Inferior parietal cortex (tissue), 1 donor: ENCODE data around the gene TAOK2.

Experiments used
- DNase-seq: peaks from one replicate; pipeline ENCODE4 v3.0.0-alpha.2; 2016; ENCODE audit errors: extremely low spot score

Gene TAOK2

DNA sequence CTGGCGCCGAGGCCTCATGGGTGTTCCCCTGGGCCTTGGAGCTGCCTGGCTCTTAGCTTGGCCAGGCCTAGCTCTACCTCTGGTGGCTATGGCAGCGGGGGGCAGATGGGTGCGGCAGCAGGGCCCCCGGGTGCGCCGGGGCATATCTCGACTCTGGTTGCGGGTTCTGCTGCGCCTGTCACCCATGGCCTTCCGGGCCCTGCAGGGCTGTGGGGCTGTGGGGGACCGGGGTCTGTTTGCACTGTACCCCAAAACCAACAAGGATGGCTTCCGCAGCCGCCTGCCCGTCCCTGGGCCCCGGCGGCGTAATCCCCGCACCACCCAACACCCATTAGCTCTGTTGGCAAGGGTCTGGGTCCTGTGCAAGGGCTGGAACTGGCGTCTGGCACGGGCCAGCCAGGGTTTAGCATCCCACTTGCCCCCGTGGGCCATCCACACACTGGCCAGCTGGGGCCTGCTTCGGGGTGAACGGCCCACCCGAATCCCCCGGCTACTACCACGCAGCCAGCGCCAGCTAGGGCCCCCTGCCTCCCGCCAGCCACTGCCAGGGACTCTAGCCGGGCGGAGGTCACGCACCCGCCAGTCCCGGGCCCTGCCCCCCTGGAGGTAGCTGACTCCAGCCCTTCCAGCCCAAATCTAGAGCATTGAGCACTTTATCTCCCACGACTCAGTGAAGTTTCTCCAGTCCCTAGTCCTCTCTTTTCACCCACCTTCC is 13.9 kb downstream of the TAOK2 start:
- DNase-seq: no peak

GRCh38 chr16:29988346-29989075 is 14.8 kb downstream of the TAOK2 start:
- no peak for DNase-seq

- DNase-seq: no peak
Observed at GRCh38 chr16:29989111-29989858, 15.6 kb downstream of the TAOK2 start.

- no peak for DNase-seq
Observed at GRCh38 chr16:29990034-29990433, 16.4 kb downstream of the TAOK2 start.

DNA sequence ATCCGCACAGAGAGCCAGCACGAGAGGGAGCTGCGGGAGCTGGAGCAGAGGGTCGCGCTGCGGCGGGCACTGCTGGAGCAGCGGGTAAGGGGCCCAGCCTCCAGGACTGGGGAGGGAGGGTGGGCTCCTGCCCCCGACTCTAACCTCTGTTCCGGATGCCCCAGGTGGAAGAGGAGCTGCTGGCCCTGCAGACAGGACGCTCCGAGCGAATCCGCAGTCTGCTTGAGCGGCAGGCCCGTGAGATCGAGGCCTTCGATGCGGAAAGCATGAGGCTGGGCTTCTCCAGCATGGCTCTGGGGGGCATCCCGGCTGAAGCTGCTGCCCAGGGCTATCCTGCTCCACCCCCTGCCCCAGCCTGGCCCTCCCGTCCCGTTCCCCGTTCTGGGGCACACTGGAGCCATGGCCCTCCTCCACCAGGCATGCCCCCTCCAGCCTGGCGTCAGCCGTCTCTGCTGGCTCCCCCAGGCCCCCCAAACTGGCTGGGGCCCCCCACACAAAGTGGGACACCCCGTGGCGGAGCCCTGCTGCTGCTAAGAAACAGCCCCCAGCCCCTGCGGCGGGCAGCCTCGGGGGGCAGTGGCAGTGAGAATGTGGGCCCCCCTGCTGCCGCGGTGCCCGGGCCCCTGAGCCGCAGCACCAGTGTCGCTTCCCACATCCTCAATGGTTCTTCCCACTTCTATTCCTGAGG is 17.4 kb downstream of the TAOK2 start:
- no peak for DNase-seq

GRCh38 chr16:29991571-29991904 is 17.9 kb downstream of the TAOK2 start:
- no peak for DNase-seq

- no peak for DNase-seq
Observed at GRCh38 chr16:29992344-29992967, 18.8 kb downstream of the TAOK2 start.

- DNase-seq: no peak
Observed at GRCh38 chr16:29993191-29993902, 19.7 kb downstream of the TAOK2 start.

GRCh38 chr16:29993903-29994599 is 20.4 kb downstream of the TAOK2 start:
- DNase-seq: no peak

DNA sequence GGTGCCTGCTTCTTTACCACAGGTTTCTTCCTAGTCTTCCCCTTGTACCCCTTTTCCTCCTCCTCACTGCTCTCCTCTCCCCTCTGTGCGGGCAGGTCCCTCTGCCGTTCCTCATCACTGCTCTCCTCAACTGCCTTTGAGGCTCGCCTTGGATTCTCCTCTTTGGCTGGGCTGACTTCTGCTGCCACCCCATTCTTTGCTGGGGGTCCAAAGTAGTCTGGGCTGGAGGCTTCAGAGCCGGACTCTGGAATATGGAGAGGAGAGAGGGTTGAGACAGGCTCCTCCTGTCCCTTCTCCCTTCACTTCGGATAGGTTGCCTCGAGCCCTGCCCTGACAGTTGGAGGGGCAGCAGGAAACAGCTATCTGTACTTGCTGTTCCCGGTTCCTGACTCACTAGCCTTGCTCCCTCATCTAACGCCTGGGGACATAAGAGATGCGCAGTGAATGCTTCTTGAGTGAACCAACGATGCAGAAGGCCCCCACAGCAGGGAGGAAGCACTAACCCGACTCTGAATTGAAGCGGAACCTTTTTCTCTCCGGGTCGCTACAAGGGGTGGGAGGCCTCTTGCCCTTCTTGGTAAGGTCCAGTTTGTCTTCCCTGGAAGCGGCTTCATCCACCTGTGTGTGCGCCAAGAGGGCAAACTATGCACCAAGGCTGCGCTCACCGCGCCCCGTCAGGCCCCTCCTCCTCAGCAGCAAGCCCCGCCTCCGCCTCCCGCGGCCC is 21.1 kb downstream of the TAOK2 start:
- no peak for DNase-seq

GRCh38 chr16:29995324-29995910 is 21.7 kb downstream of the TAOK2 start, which contains the start of gene HIRIP3:
Gene HIRIP3, minus strand, starts transcription at chr16:29995617. Its CDS starts 12 bp downstream, at chr16:29995605.
- peak; percentile 94 for DNase-seq

- peak; percentile 98 for DNase-seq
Observed at GRCh38 chr16:29995911-29996765, 22.5 kb downstream of the TAOK2 start, which contains the start of gene INO80E. Gene INO80E, plus strand, starts transcription at chr16:29996241. Its CDS starts 70 bp downstream, at chr16:29996311.

GRCh38 chr16:29996766-29997250 is 23.1 kb downstream of the TAOK2 start:
- no peak for DNase-seq

GRCh38 chr16:29999605-30000004 is 25.9 kb downstream of the TAOK2 start:
- DNase-seq: no peak

DNA sequence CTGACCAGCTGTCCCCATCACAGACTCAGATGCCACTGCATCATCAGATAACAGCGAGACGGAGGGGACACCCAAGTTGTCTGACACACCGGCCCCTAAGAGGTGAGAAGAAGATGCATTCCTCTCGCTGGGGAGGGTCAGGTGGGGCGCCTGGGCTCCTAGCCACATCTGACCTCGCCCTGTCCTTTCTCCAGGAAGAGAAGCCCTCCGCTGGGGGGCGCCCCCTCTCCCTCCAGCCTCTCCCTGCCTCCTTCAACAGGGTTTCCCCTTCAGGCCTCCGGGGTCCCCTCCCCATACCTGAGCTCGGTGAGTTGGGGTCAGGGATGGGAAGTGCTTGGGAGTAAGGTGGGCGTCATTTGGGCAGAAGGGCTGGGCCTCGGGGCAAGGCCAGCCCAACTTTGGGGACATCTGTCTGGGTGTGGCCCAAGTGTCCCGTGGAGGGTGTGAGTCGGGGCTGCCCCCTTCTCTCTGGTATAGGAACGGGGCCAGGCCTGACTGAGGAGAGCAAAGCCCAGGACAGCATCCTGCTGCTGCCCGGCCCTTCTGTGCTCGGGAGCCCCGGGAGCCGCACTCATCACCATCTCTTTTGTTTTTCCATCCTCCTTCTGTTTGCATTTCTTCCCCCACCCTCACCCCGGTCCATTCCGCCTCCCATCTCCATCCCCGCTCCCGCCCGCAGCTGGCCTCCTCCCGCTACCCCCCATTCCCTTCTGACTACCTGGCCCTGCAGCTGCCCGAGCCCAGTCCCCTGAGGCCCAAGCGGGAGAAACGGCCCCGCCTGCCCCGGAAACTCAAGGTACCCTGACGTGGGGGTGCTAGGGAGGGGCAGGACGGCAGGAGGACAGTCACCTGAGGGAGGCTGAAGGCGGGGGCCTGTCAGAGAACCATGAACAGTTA is 27.3 kb downstream of the TAOK2 start:
- DNase-seq: no peak

GRCh38 chr16:30002614-30003346 is 29.1 kb downstream of the TAOK2 start:
- DNase-seq: no peak
